T-helper 22 cell (primary cell): ENCODE measurements around the gene OR3A2.
"Not testable (repeated sequence)": the region's sequence is repeated elsewhere in the genome, so short reads cannot be mapped to it uniquely, and the experiment has no call there.

Experiments
- DNase-seq: peaks from one replicate; pipeline ENCODE4 v3.0.0-alpha.2; 2020; ENCODE audit warnings: low read depth

The OR3A2 gene

DNA sequence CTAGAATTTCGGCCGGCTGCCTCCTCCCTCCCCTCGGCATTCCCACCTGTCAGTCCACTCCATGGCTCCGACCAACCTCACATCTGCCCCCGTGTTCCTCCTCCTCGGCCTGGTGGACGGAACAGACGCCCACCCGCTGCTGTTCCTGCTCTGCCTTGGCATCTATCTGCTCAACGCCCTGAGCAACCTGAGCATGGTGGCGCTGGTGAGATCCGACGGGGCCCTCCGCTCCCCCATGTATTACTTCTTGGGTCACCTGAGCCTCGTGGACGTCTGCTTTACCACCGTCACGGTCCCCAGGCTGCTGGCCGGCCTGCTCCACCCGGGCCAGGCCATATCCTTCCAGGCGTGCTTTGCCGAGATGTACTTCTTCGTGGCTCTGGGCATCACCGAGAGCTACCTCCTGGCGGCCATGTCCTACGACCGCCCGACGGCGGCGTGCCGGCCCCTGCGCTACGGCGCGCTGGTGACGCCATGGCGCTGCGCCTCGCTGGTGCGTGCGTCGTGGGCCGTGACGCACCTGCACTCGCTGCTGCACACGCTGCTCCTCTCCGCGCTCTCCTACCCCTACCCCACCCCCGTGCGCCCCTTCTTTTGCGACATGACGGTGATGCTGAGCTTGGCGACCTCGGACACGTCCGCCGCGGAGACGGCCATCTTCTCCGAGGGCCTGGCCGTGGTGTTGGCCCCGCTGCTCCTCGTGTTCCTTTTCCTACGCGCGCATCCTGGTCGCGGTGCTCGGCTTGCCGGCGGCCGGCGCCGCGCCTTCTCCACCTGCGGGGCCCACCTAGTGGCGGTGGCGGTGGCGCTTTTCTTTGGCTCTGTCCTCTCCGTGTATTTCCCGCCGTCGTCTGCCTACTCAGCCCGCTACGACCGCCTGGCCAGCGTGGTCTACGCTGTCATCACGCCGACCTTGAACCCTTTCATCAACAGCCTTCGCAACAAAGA, at the start of gene OR3A2:
OR3A2 (minus strand) TSS at position 440 of the 948 bp plus-strand sequence.
- DNase-seq: no peak

DNA sequence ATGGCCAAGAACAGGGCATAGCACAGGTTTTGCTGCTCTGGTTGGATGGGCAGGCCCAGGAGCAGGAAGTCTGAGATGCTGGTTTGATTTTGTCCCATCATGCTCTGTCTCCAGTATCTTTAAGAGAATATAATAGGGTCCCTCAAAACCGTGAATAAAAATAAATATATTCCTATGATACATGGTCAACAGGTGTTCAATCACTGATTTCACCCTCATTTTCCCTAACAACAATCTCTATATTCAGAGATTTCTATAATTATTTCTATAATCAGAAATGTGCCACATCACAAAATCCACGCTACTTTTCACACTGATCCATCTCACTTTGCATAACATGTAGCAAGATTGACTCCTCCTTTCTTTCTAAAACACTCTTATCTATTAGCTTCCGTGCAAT, 47.6 kb upstream of the OR3A2 start, which contains the start of gene OR1E2:
OR1E2 (minus strand) TSS at position 101 of the 400 bp plus-strand sequence; CDS start at position 101, 0 bp downstream.
- no peak for DNase-seq

DNA sequence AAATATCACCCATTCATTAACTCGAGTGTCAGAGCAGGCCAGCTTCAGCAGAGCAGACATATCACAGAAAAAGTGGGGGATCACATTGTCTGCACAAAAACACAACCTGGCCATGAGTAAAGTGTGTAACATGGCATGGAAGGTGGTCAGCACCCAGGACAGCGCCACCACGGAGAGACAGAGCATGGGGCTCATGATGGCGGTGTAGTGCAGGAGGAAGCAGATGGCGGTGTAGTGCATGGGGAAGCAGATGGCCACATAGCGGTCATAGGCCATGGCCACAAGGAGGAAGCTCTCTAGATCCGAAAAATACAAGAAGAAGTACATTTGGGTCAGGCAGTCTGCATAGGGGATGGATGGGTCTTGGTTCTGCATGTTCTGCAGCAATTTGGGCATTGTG, 47.1 kb upstream of the OR3A2 start:
- not testable (repeated sequence) for DNase-seq

DNA sequence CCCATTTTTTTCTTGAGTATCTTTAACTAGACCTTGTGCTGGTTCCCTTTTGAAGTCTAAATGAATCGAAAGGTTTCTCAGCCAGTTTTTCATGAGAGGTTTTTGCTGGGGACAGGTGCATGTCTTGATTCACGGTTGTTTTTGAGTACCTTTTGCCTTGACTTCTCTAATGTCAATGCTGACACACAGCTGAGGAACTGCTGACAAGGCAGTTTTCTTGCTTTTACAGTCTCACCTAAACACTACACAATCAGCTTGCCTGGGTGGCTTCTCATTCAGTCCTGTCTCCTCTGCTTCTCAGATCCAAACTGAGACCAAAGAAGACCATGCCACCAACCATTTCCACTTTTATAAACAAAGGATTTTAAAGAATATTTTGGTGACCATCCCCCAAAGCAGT, 32.1 kb upstream of the OR3A2 start:
- no peak for DNase-seq

DNA sequence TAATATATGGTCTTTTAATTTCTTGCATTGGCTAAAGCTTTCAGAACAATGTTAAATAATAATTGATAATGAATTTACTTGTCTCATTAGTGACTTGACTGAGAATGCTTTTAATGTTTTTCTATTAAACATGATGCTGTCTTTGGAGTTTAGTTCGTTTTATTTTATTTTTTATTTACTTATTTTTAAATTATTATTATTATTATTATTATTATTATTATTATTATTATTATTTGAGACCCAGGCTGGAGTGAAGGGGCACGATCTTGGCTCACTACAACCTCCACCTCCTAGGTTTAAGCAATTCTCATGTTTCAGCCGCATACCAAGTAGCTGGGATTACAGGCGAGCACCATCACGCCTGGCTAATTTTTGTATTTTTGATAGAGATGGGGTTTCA, 29.5 kb upstream of the OR3A2 start:
- no peak for DNase-seq

DNA sequence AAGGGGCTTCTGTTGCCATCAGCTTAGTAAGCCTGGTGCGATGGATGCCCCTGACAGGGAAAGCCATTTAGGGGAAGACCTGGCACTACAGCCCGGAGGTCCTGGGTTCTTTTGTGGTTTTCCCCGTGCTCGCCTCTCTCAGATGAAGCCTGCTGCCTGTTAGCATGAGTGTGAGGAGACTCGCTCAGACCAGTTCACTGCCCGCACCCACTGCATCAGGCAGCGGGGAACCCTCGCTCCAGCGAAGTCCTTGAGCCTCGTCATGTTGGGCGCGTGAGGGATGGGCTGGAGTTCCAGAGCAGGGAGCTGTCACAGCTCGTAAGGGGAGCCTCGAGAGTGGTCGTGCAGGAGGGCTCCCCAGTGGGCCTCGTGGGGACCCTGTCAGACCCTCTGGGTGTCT, 26.1 kb upstream of the OR3A2 start:
- not testable (repeated sequence) for DNase-seq

DNA sequence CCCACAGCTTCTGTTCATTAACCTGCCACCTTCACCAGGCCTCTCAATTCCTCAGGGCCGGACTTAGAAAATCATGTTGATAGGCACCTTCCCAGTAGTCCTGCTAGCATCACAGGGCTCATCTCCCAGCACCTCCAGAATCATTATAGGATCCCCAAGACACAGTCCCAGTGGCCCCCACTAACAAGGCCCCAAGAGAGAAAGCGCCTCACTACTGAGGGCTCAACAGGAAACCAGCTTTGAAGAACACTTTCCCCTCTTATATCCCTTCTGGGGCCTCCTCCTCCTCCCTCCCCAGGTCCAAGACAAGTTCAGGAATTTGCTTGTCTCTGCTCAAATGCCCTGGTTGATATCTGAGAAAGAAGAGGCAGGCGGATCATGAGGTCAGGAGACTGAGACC, 25.0 kb upstream of the OR3A2 start, which contains the start of gene OR3A3:
OR3A3 (plus strand) TSS at position 301 of the 400 bp plus-strand sequence.
- DNase-seq: no peak

DNA sequence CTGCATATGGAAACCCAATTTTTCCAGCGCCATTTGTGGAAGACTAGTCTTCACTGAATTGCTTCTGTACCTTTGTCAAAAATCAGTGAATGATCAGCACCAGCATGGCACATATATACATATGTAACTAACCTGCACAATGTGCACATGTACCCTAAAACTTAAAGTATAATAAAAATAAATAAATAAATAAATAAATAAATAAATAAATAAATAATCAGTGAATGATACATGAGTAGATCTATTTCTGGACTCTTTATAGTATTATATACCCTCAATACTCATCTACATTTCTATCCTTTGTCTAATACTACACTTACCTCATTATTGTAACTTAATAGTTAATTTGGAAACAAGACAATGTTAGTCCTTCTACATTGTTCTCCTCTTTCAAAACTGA, 17.7 kb upstream of the OR3A2 start:
- not testable (repeated sequence) for DNase-seq

DNA sequence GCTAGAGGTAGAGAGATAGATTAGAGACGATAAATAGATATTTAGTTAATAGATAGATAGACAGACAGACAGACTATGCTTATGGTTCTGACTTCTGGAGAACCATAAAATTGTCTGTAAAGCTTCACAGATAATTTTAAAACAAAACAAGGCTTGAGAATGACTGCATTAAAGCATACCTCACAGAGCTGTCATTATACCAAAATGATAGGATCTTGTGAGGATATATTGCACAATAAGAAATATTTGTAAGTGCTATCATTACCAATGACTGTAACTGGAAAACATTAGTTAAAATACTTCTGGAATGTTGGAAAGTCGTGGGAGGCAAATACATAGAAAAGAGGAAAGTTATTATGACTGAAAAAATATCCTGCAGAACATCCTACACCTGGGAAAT, 15.7 kb upstream of the OR3A2 start:
- no peak for DNase-seq

DNA sequence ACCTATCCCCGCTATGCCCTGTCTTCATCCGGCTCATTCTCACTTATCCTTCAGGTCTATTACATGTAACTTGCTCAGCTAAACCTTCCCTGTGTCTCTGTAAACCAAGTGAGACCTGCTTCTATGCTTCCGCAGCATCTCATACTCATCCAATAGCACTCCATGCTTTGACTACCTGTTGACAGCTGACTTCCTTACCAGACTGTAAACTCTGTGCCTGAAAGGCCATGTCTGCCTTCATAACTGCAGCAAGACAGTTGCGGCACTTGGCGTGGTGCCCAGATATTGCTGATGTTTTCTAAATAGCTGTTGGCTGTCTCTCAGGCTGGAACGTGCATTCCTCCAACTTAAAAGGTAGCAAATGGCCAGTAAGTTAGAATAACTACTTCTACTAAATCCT, 13.9 kb upstream of the OR3A2 start:
- DNase-seq: no peak

DNA sequence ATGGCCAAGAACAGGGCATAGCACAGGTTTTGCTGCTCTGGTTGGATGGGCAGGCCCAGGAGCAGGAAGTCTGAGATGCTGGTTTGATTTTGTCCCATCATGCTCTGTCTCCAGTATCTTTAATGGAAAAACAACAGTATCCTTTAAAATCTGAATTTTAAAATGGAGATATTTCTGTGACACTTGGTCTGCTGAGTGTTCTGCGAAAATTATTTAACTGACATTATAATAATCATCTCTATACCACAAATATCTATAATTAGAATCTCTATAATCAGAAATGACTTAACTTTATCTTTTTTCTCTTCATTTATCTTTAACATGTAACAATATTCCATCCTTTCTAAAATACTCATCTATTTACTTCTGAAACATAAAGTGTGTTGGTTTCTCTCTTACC, 12.2 kb upstream of the OR3A2 start, which contains the start of gene OR1E1:
OR1E1 (minus strand) TSS at position 101 of the 400 bp plus-strand sequence; CDS start at position 101, 0 bp downstream.
- no peak for DNase-seq

DNA sequence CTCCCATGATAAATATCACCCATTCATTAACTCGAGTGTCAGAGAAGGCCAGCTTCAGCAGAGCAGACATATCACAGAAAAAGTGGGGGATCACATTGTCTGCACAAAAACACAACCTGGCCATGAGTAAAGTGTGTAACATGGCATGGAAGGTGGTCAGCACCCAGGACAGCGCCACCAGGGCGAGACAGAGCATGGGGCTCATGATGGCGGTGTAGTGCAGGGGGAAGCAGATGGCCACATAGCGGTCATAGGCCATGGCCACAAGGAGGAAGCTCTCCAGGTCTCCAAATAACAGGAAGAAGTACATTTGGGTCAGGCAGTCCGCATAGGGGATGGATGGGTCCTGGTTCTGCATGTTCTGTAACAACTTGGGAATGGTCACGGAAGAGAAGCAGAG, 11.7 kb upstream of the OR3A2 start:
- DNase-seq: not testable (repeated sequence)

DNA sequence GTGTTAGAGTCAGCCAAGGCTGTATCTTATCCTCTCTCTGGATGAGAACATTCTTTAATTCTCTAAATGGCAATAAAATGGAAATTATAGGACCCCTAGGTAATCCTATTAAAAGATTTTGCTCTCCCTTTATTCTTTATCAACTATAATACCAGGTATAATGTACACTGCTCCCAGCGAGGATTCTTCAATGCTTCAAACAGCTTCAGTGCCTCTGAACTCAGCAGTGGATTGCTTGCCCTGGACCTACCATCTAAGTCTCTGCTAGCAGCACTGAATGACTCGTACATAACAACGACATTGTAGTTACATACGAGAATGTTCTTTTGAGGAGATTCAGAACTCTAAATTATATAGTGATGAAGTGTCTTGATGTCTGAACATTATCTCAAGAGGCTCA, 3.7 kb upstream of the OR3A2 start:
- DNase-seq: no peak

DNA sequence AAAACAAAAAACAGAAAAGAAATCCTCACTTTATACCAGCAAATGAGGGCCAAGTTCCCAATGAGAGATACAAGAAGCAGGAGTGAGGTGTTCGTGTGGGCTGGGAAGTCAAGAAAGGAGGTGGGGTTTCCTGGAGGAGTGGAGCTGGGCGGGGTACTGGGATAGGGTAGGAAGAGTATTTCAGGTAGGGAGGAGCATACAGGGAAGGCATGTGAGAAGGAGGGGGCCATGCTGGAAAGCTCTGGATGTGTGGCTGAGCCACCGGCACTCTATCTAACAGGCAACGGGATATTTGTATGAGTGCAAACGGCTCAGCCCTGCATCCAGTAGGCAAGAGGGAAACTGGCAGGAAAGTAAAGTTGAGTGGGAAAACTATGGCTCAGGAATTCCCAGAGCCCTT, 4.2 kb downstream of the OR3A2 start:
- no peak for DNase-seq

DNA sequence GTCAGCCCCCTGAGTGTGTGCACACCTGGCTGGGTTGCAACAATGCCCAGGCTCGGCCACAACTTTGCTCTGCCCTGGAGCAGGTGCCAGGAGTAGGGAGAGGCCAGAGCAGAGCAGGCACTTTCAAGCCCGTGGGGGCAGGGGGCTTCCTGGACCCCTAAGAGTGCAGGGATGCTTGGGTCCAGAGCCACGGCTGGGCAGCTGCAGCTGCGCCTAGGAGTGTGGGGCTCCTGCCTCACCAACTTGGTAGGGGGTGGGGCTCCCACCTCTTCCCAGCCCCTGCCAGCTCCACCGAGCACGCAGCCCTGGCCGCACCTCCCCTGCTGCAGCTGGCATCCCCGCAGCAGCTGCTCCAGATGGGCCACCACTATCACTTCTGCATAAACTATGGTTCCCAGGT, 7.8 kb downstream of the OR3A2 start:
- DNase-seq: no peak

DNA sequence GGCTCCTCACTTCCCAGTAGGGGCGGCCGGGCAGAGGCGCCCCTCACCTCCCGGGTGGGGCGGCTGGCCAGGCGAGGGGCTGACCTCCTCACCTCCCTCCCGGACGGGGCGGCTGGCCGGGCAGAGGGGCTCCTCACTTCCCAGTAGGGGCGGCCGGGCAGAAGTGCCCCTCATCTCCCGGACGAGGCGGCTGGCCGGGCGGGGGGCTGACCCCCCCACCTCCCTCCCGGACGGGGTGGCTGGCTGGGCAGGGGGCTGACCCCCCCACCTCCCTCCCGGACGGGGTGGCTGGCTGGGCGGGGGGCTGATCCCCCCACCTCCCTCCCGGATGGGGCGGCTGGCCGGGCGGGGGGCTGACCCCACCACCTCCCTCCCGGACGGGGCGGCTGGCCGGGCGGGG, 14.9 kb downstream of the OR3A2 start:
- not testable (repeated sequence) for DNase-seq

DNA sequence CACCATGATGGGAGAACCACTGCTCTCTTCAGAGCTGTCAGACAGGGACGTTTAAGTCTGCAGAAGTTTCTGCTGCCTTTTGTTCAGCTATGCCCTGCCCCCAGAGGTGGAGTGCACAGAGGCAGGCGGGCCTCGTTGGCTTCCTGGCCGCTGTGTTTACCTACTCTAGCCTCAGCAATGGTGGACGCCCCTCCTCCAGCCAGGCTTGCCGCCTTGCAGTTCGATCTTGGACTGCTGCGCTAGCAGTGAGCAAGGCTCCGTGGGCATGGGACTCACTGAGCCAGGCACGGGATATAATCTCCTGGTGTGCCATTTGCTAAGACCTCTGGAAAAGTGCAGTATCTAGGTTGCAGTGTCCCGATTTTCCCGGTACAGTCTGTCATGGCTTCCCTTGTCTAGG, 43.3 kb downstream of the OR3A2 start:
- not testable (repeated sequence) for DNase-seq

DNA sequence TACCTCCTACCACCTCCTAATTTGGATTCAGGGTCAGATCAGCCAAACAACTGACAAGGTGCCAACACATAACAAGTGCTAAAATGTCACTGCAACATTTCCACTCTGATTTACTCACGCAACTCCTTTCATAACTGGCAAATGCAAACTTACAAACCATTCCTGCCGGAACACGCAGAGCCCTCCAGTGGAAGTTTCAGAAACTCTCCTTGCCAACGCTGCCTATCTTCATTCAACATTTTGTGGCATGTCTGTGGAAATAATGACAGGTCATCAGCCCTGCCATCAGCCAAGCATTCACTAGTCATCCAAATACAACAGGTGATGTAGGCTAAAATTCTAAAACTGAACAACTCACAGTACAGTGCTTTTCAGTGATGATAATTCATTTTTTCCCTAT, 50.2 kb downstream of the OR3A2 start:
- DNase-seq: no peak

DNA sequence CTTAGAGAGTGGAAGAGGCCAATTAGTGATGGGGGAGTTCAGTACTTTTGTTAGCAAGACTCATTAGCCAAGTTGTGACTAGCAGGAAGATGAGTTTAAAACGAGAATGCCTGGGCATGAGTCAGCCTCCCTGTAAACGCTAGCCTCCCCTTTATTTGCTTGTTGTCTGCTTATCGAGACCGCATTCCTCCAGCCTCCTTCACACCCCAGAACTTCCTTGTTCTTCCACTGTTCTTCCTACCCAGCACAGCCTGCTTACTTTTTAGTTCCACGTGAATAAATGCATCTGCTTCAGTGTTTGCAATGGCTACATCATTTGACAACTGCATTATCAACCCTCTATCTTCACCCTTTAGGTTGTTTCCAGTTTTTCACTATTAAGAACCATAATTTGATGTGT, 67.8 kb downstream of the OR3A2 start:
- DNase-seq: no peak

DNA sequence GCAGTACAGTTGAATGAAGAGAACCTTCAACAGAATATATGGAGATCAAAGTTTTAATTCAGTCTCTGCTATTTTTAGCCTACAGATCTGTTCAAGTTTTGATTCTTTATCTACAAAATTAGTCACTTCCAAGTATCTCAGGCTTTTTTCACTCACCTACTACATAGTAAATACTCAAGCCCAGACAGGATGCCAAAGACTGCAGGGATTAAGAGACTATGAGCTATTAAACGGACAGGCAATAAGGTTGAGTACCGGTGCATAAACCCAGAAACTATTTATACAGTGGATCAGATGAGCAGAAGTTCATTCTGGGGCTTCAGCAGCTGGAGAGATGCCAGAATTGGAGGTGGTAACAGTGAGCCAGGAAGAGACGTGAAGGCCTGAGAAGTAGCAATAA, 69.3 kb downstream of the OR3A2 start:
- DNase-seq: no peak

DNA sequence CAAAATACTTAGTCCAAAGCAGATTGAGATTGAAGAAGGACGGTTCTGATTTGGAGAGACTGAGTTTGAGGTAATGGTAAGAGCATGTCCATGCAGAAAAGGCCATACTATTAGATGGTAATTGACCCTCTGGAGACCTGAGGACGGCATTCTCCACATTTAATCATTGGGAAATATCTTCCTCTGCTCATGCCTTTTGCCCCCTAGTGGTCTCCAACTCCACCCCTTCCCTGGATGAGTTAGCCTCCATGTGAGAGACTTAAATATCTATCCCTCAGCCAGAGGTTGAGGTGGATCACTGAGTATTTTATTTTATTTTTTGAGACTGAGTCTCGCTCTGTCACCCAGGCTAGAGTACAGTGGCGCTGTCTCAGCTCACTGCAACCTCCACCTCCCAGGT, 77.5 kb downstream of the OR3A2 start:
- no peak for DNase-seq

DNA sequence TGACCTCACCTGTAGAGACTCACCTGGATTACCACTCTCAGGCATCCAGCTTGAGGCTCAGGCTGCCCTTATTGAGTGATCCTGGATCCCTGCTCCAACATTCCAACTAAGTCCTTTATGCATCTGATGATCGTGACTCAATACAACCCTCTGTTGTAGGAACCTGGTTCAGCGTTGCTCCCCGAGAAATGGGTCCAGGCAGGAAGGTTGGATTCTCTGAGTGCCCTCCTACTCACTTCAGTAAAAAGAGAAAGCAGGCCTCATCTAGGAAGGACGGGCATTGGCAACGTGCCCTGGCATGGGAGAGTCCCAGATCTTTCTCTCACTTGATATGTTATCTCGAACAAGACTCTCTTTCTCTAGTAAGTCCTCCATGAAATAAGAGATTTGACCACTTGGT, 87.8 kb downstream of the OR3A2 start, which contains the start of gene OR3A1:
OR3A1 (minus strand) TSS at position 101 of the 400 bp plus-strand sequence. CDS start 5,778 bp downstream, outside the sequence.
- DNase-seq: no peak

DNA sequence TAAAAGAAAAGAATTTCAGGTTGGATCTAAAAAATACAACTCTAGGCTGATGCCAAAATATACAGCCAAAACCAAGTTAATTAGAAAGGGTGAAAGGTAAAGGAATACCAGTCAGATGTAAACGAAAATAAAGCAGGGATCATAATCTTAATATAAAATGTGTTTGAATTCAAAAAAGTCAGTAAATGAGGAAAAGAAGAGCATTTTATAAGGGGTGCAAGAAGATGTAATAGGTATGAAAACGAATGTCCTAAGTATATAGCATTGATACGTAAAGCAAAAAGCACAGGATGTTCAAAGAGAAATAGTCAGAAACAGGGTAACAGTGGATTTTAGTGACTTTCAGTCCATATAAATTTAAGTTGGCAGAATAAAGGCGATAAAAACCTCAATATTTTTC, 90.5 kb downstream of the OR3A2 start:
- no peak for DNase-seq
